ENCODE results near the gene PDE2A.

- no peak for TF ChIP-seq CTCF (IDR thresholded peaks at IDR 0.05)
- no peak for TF ChIP-seq EZH2 (IDR thresholded peaks at IDR 0.05; ENCODE audit: borderline replicate concordance, insufficient read depth, low read depth, low read length, poor library complexity, severe bottlenecking)
Measured at GRCh38 chr11:72574548-72575460, 99.4 kb downstream of the PDE2A start.

All from B cell (primary cell).